Measurements from ENCODE around the gene CEND1. TPM values are rescaled to one million over a fixed set of nuclear protein-coding genes. Genes with fewer than 3 reads are reported as not detected.

CEND1 gene
- total RNA-seq, 1 experiment from 2014 or later = 0.81 TPM

- Mint-ChIP-seq H3K4me1 (peaks cover 16 to 32% of the 10 kb centered on the region in 2 experiments), H3K4me3 (no peak overlapping the region), H3K27ac (no peak overlapping the region), H3K36me3 (ENCODE audit: insufficient read depth in 1 of 3, low read depth in 3 of 3) (peaks cover 0 to 16% (median 3%) of the 10 kb centered on the region in 3 experiments; a peak in 2 of 7 replicates), H3K9me3 (no peaks in the 10 kb centered on the region), H3K27me3 (ENCODE audit: low read depth) (no peaks in the 10 kb centered on the region)
- no CpG with 5 or more reads among the region's 31 CpGs for WGBS (ENCODE audit: extremely low coverage, insufficient read length, low lambda C conversion rate)
- Histone ChIP-seq H2BK120ac (ENCODE audit: low read depth, low read length, poor library complexity, severe bottlenecking) (no peak overlapping the region), H2BK15ac (ENCODE audit: low read depth, low read length) (no peak overlapping the region), H3K79me2 (ENCODE audit: insufficient read depth, low read length) (no peaks in the 10 kb centered on the region), H4K20me1 (ENCODE audit: control insufficient read depth, insufficient read depth, insufficient read length) (peaks cover 2% of the 10 kb centered on the region), H3K18ac (ENCODE audit: insufficient read length, low read depth, low read length) (no peak overlapping the region), H3K4me2 (ENCODE audit: insufficient read depth, insufficient read length, low read length) (no peak overlapping the region), H3K56ac (ENCODE audit: insufficient read length, low read depth, low read length) (no peak overlapping the region), H3K23ac (ENCODE audit: insufficient read length, low read depth, low read length) (no peak overlapping the region), H3K4ac (ENCODE audit: low read depth, low read length) (no peak overlapping the region), H3T11ph (ENCODE audit: low read length) (no peak overlapping the region), H2BK12ac (ENCODE audit: insufficient read length, low read depth, low read length) (no peak overlapping the region), H3K27ac (ENCODE audit: insufficient read length, low read depth, low read length) (no peak overlapping the region), H3K27me3 (ENCODE audit: insufficient read depth, low read length) (no peaks in the 10 kb centered on the region), H3K14ac (ENCODE audit: insufficient read depth, low read length) (no peak overlapping the region), H3K9ac (ENCODE audit: extremely low read depth, insufficient read length, low read length) (no peak overlapping the region), H2BK5ac (ENCODE audit: insufficient read length, low read length) (no peak overlapping the region), H4K5ac (ENCODE audit: insufficient read length, low read depth, low read length) (no peak overlapping the region), H3K4me1 (ENCODE audit: insufficient read depth, low read length) (no peaks in the 10 kb centered on the region; the same call in 1 of the 2 replicates), H3K23me2 (ENCODE audit: insufficient read length, low read depth, low read length, poor library complexity, severe bottlenecking) (peaks cover 12% of the 10 kb centered on the region), H2AFZ (ENCODE audit: low read length) (no peak overlapping the region), H4K91ac (ENCODE audit: insufficient read length, low read depth, low read length) (no peak overlapping the region), H4K8ac (replicated peaks; ENCODE audit: insufficient read length, low read depth, low read length) (no peak overlapping the region), H2BK20ac (ENCODE audit: low read depth, low read length, poor library complexity, severe bottlenecking) (no peak overlapping the region), H3K9me3 (ENCODE audit: control insufficient read depth, low read depth, low read length) (no peaks in the 10 kb centered on the region), H2AK5ac (ENCODE audit: insufficient read length, low read length) (no peak overlapping the region), H3K79me1 (ENCODE audit: insufficient read depth, low read depth, low read length, poor library complexity, severe bottlenecking) (no peaks in the 10 kb centered on the region)
- no peak for DNase-seq
- TF ChIP-seq, protein P1, sequence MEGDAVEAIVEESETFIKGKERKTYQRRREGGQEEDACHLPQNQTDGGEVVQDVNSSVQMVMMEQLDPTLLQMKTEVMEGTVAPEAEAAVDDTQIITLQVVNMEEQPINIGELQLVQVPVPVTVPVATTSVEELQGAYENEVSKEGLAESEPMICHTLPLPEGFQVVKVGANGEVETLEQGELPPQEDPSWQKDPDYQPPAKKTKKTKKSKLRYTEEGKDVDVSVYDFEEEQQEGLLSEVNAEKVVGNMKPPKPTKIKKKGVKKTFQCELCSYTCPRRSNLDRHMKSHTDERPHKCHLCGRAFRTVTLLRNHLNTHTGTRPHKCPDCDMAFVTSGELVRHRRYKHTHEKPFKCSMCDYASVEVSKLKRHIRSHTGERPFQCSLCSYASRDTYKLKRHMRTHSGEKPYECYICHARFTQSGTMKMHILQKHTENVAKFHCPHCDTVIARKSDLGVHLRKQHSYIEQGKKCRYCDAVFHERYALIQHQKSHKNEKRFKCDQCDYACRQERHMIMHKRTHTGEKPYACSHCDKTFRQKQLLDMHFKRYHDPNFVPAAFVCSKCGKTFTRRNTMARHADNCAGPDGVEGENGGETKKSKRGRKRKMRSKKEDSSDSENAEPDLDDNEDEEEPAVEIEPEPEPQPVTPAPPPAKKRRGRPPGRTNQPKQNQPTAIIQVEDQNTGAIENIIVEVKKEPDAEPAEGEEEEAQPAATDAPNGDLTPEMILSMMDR (conservative IDR thresholded peaks at IDR 0.05) = no peak
Measured at GRCh38 chr11:794013-794765, 4.3 kb upstream of the CEND1 start.

All from H9 (cell line).